ENCODE data around the gene CASZ1. TPM values are rescaled to one million over a fixed set of nuclear protein-coding genes. Genes with fewer than 3 reads are reported as not detected.

CASZ1 gene
- total and polyA plus RNA-seq, 2 donors (not counting 3 experiments of a cell fraction or from before 2014, with no cell fraction given) = 1.5 to 5.2 TPM

- POLR2A ChIA-PET = no interaction called here
- Histone ChIP-seq H3K79me2 (ENCODE audit: control insufficient read depth, insufficient read depth, low read length) (no peaks in the 10 kb centered on the region), H3K4me1 (ENCODE audit: control insufficient read depth, extremely low read depth, insufficient read depth, low read length) (no peaks in the 10 kb centered on the region), H3K9me3 (replicated peaks; ENCODE audit: control insufficient read depth, insufficient read depth, low read length) (no peaks in the 10 kb centered on the region), H4K20me1 (replicated peaks; ENCODE audit: control insufficient read depth, extremely low read depth, insufficient read depth, low read length) (no peaks in the 10 kb centered on the region), H3K9me1 (replicated peaks; ENCODE audit: control insufficient read depth, extremely low read depth, insufficient read depth, low read length) (no peaks in the 10 kb centered on the region), H3K9ac (replicated peaks; ENCODE audit: extremely low read depth, insufficient read depth, low read length) (no peak overlapping the region), H3K27ac (ENCODE audit: insufficient read depth, low read depth, low read length) (no peak overlapping the region), H3K4me2 (ENCODE audit: insufficient read depth, low read length) (no peak overlapping the region), H2AFZ (ENCODE audit: low read depth, low read length) (no peak overlapping the region), H3K36me3 (ENCODE audit: control insufficient read depth in 2 of 2, extremely low read depth in 1 of 2, insufficient read depth in 2 of 2, low read length in 2 of 2) (no peaks in the 10 kb centered on the region), H3K4me3 (replicated peaks in 1 of 3; ENCODE audit: insufficient read depth in 1 of 3, low read depth in 1 of 3, low read length in 3 of 3) (no peak overlapping the region), H3K27me3 (ENCODE audit: control insufficient read depth in 2 of 2, insufficient read depth in 2 of 2, low read length in 2 of 2) (no peaks in the 10 kb centered on the region)
- FAIRE-seq = no peak
- intact Hi-C loops (cut with micrococcal nuclease) = no loop called here
- TF ChIP-seq POLR2AphosphoS5 (IDR thresholded peaks at IDR 0.05; ENCODE audit: insufficient read depth, low read depth, low read length) (no peak), MAX (IDR thresholded peaks at IDR 0.05; ENCODE audit: insufficient read depth, insufficient read length) (no peak), EZH2 (IDR thresholded peaks at IDR 0.05; ENCODE audit: borderline replicate concordance, low read depth, low read length, severe bottlenecking) (no peak), GATA2 (IDR thresholded peaks at IDR 0.05; ENCODE audit: insufficient read depth, insufficient read length, low read depth, low read length) (no peak), JUN (IDR thresholded peaks at IDR 0.05; ENCODE audit: borderline replicate concordance, insufficient read depth, insufficient read length, low read depth) (no peak), POLR2A (IDR thresholded peaks at IDR 0.05; ENCODE audit: low read depth, low read length) (no peak), FOS (IDR thresholded peaks at IDR 0.05; ENCODE audit: borderline replicate concordance, insufficient read depth, low read length) (no peak), MYC (IDR thresholded peaks at IDR 0.05; ENCODE audit: low read depth, low read length) (no peak), CTCF (IDR thresholded peaks at IDR 0.05; ENCODE audit: extremely low read depth in 1 of 2, insufficient read depth in 1 of 2, low read depth in 1 of 2, low read length in 2 of 2) (no peak)
- dilution Hi-C loops (cut with MboI; ENCODE audit: extremely low pct_ligation_motif_present, low sequenced_read_pairs) = no loop called here
- no TSS peak for BruUV-seq (replicated peaks)
- CTCF ChIA-PET = no interaction called here
- DNase-seq (ENCODE audit: low read depth, low spot score) = no peak
Observed at GRCh38 chr1:10658396-10659066, 137.9 kb downstream of the CASZ1 start.
